Loucy (cell line): ENCODE measurements around the gene PACRG.

Source experiments
- CTCF ChIP-seq: fragments of 200-600 bp; sonication (generic); conservative IDR thresholded peaks from 2 replicates; pipeline ENCODE4 v1.5.1; 2014; ENCODE audit warnings: mild to moderate bottlenecking, antibody characterized with exemption, low read length
- EZH2phosphoT487 ChIP-seq: fragments of 200-600 bp; IDR thresholded peaks from 2 replicates; pipeline ENCODE4 v1.6.1; 2018; ENCODE audit warnings: antibody characterized with exemption, mild to moderate bottlenecking, moderate library complexity, borderline replicate concordance

GRCh38 chr6:162710419-162710818 lies 17.4 kb upstream of the PACRG start:
- TF ChIP-seq CTCF (no peak), EZH2phosphoT487 (no peak)
